NCI-H748 treated with DMSO at 0.1 percent for 48 hours (cell line): ENCODE measurements around the gene GPM6B.
A peak's percentile ranks its signal among the peaks of the same experiment; 100 is the strongest.

ENCODE experiments used
- DNase-seq: peaks from one replicate; lab custom pipeline; 2025; lab: John Stamatoyannopoulos, UW

Gene GPM6B

GRCh38 chrX:13824746-13825145 lies 7.9 kb upstream of the GPM6B start:
- no peak for DNase-seq

- DNase-seq: no peak
These were observed 4.8 kb upstream of the GPM6B start for GRCh38 chrX:13821738-13822137.

- no peak for DNase-seq
These were observed 717 bp downstream of the GPM6B start for GRCh38 chrX:13816176-13816575.

GRCh38 chrX:13815664-13816063 lies 1.2 kb downstream of the GPM6B start:
- DNase-seq: no peak

GRCh38 chrX:13808865-13809264 lies 8.0 kb downstream of the GPM6B start:
- no peak for DNase-seq

- no peak for DNase-seq
These were observed 8.6 kb downstream of the GPM6B start for GRCh38 chrX:13808293-13808692.

GRCh38 chrX:13805241-13805640 lies 11.7 kb downstream of the GPM6B start:
- no peak for DNase-seq

- no peak for DNase-seq
These were observed 13.8 kb downstream of the GPM6B start for GRCh38 chrX:13803116-13803515.

GRCh38 chrX:13798184-13798583 lies 18.7 kb downstream of the GPM6B start:
- DNase-seq: no peak

- DNase-seq: no peak
These were observed 19.4 kb downstream of the GPM6B start for GRCh38 chrX:13797512-13797911.

GRCh38 chrX:13794417-13794816 lies 22.5 kb downstream of the GPM6B start:
- no peak for DNase-seq

GRCh38 chrX:13793897-13794296 lies 23.0 kb downstream of the GPM6B start:
- DNase-seq: no peak

- DNase-seq: no peak
These were observed 25.3 kb downstream of the GPM6B start for GRCh38 chrX:13791559-13791958.

- no peak for DNase-seq
These were observed 25.7 kb downstream of the GPM6B start for GRCh38 chrX:13791145-13791544.

- DNase-seq: no peak
These were observed 26.4 kb downstream of the GPM6B start for GRCh38 chrX:13790206-13791131.

- DNase-seq: peak; percentile 66
These were observed 30.8 kb downstream of the GPM6B start for GRCh38 chrX:13786048-13786447.

GRCh38 chrX:13780868-13781427 lies 35.9 kb downstream of the GPM6B start:
- no peak for DNase-seq

- DNase-seq: no peak
These were observed 38.0 kb downstream of the GPM6B start for GRCh38 chrX:13778916-13779315.

GRCh38 chrX:13776387-13776786 lies 40.5 kb downstream of the GPM6B start:
- DNase-seq: no peak

GRCh38 chrX:13775837-13776236 lies 41.1 kb downstream of the GPM6B start:
- DNase-seq: no peak

- DNase-seq: no peak
These were observed 42.2 kb downstream of the GPM6B start for GRCh38 chrX:13774696-13775095.

- DNase-seq: peak; percentile 24
These were observed 46.8 kb downstream of the GPM6B start for GRCh38 chrX:13770013-13770535.

- no peak for DNase-seq
These were observed 48.0 kb downstream of the GPM6B start for GRCh38 chrX:13768939-13769338.
